Vagina (tissue), 2 donors: ENCODE results near the gene GJA5.

Experiments
- CTCF ChIP-seq, 3 experiments: fragments of 450-650 bp in 2 of 3; fragments of 200-600 bp in 1 of 3; sonication (generic) in 1 of 3; IDR thresholded peaks; one replicate each; pipeline ENCODE4 v1.5.1; 2017 to 2019; ENCODE audit warnings: antibody characterized with exemption in 3 of 3, mild to moderate bottlenecking in 2 of 3, moderate library complexity in 2 of 3
- POLR2A ChIP-seq, 2 donors: fragments of 450-650 bp; IDR thresholded peaks; one replicate each; pipeline ENCODE4 v1.6.1; 2017; ENCODE audit warnings: antibody characterized with exemption in 2 of 2, mild to moderate bottlenecking in 2 of 2, moderate library complexity in 2 of 2

DNA sequence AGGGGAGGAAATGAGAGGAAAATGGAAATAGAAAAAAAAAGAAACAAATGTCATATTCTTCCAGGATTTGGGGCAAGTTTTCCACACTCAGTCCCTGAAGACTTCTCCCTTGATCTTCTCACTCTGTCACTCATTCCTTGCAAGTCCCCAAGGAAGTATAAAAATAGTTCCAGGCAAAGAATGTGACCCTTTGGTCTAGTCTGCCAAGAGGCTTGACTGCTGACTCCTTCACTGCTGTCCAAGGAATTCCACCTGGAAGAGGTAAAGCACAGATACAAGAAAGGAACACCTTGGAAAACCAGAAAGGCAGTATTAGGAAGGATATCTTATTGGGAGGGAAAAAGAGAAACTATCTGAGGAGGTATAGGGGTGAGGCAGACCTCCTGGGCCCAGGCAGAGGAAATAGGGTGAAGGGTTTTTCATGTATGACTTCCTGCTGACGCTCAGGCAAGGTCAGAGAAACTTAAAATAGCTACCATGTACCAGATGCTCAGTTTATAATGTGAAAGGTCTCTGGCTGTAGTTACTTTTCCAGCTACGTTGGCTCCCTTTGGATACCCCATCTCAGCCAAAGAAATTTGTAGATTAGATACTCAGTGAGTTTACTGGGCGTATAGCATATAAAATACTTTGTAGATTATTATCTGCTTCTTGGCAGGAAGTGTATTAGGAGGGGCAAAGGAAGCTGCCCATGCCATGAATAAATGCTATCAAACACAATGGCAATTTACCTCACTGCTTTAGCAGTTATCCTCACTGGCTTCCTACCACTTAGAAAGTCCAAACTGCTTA, 2.0 kb upstream of the GJA5 start:
- TF ChIP-seq CTCF (IDR thresholded peaks at IDR 0.05) (no peak), POLR2A (IDR thresholded peaks at IDR 0.05) (no peak)
